ENCODE results near the gene NEDD4L.

NEDD4L gene

GRCh38 chr18:58088691-58089065 lies 44.7 kb downstream of the NEDD4L start:
- no peak overlapping the region for H3K4me3 ChIP-seq (ENCODE audit: control insufficient read depth, low read depth, low read length)
- no peak for TF ChIP-seq CTCF (IDR thresholded peaks at IDR 0.05; ENCODE audit: control insufficient read depth, insufficient read depth, low read depth, low read length, missing control alignments)
- no peak for DNase-seq (ENCODE audit: low read depth)

- no peak for DNase-seq (ENCODE audit: low read depth)
- TF ChIP-seq CTCF (IDR thresholded peaks at IDR 0.05; ENCODE audit: control insufficient read depth, insufficient read depth, low read depth, low read length, missing control alignments) = no peak
- H3K4me3 ChIP-seq (ENCODE audit: control insufficient read depth, low read depth, low read length) = no peak overlapping the region
Measured at GRCh38 chr18:58091099-58091611, 47.1 kb downstream of the NEDD4L start.

GRCh38 chr18:58093311-58093803 lies 49.3 kb downstream of the NEDD4L start:
- no peak overlapping the region for H3K4me3 ChIP-seq (ENCODE audit: control insufficient read depth, low read depth, low read length)
- TF ChIP-seq CTCF (IDR thresholded peaks at IDR 0.05; ENCODE audit: control insufficient read depth, insufficient read depth, low read depth, low read length, missing control alignments) = no peak
- DNase-seq (ENCODE audit: low read depth) = no peak

GRCh38 chr18:58095222-58095621 lies 51.2 kb downstream of the NEDD4L start:
- no peak for DNase-seq (ENCODE audit: low read depth)
- H3K4me3 ChIP-seq (ENCODE audit: control insufficient read depth, low read depth, low read length) = no peak overlapping the region
- no peak for TF ChIP-seq CTCF (IDR thresholded peaks at IDR 0.05; ENCODE audit: control insufficient read depth, insufficient read depth, low read depth, low read length, missing control alignments)

GRCh38 chr18:58095655-58096054 lies 51.6 kb downstream of the NEDD4L start:
- TF ChIP-seq CTCF (IDR thresholded peaks at IDR 0.05; ENCODE audit: control insufficient read depth, insufficient read depth, low read depth, low read length, missing control alignments) = no peak
- DNase-seq (ENCODE audit: low read depth) = no peak

GRCh38 chr18:58096658-58097057 lies 52.6 kb downstream of the NEDD4L start:
- no peak for TF ChIP-seq CTCF (IDR thresholded peaks at IDR 0.05; ENCODE audit: control insufficient read depth, insufficient read depth, low read depth, low read length, missing control alignments)
- no peak for DNase-seq (ENCODE audit: low read depth)

More at GRCh38 chr18:58095655-58096054, 51.6 kb downstream of the NEDD4L start:
- H3K4me3 ChIP-seq (ENCODE audit: control insufficient read depth, low read depth, low read length) = no peak overlapping the region

More at GRCh38 chr18:58096658-58097057, 52.6 kb downstream of the NEDD4L start:
- H3K4me3 ChIP-seq (ENCODE audit: control insufficient read depth, low read depth, low read length) = no peak overlapping the region

All from AG09309 (cell line).